ENCODE data around the gene COL25A1. TPM values are rescaled to one million over a fixed set of nuclear protein-coding genes. Genes with fewer than 3 reads are reported as not detected.

COL25A1 gene
- total RNA-seq, 1 experiment from 2014 or later = not detected

DNA sequence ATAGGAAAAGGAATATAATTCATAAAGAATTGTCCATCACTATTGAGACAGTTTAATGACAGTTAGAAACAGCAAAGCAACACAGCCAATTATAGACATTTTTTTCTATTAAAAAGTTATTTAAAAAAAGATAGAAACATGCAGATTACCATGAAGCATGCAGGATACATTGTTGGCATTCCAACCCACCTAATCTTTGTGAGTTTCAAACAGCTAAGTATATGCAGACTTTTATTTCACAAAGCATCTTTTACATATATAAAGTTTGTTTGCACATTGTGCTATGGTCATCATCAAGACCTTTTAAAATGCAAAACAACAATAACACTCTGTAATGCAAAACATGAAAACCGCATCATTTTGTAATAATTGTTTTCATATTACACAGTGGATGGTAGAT is 413.7 kb downstream of the COL25A1 start:
- H3K4me1 ChIP-seq (ENCODE audit: control insufficient read depth, insufficient read depth, low read length) = no peaks in the 10 kb centered on the region
- no peak overlapping the region for H3K27ac ChIP-seq (ENCODE audit: low read length)
- intact Hi-C loops (cut with micrococcal nuclease; ENCODE audit: unreplicated experiment) = no loop called here
- no peaks in the 10 kb centered on the region for H3K36me3 ChIP-seq (ENCODE audit: control insufficient read depth, insufficient read depth, low read length)
- H3K9me3 ChIP-seq (ENCODE audit: control insufficient read depth, insufficient read depth, low read depth, low read length) = no peaks in the 10 kb centered on the region
- in situ Hi-C loops (cut with HindIII; ENCODE audit: low pct_unique_long_range_greater_than_20kb, low sequenced_read_pairs) = no loop called here
- ATAC-seq = no peak
- BruUV-seq (replicated peaks) = no TSS peak
- ChIA-PET POLR2A (no interaction called here), CTCF (no interaction called here)
- H3K4me3 ChIP-seq (ENCODE audit: low read depth in 2 of 2, low read length in 2 of 2) = no peak overlapping the region
- H3K27me3 ChIP-seq (ENCODE audit: control insufficient read depth, insufficient read depth, low read length) = no peaks in the 10 kb centered on the region
- DNase-seq (ENCODE audit: low read depth, low spot score) = no peak
- TF ChIP-seq, protein P1, sequence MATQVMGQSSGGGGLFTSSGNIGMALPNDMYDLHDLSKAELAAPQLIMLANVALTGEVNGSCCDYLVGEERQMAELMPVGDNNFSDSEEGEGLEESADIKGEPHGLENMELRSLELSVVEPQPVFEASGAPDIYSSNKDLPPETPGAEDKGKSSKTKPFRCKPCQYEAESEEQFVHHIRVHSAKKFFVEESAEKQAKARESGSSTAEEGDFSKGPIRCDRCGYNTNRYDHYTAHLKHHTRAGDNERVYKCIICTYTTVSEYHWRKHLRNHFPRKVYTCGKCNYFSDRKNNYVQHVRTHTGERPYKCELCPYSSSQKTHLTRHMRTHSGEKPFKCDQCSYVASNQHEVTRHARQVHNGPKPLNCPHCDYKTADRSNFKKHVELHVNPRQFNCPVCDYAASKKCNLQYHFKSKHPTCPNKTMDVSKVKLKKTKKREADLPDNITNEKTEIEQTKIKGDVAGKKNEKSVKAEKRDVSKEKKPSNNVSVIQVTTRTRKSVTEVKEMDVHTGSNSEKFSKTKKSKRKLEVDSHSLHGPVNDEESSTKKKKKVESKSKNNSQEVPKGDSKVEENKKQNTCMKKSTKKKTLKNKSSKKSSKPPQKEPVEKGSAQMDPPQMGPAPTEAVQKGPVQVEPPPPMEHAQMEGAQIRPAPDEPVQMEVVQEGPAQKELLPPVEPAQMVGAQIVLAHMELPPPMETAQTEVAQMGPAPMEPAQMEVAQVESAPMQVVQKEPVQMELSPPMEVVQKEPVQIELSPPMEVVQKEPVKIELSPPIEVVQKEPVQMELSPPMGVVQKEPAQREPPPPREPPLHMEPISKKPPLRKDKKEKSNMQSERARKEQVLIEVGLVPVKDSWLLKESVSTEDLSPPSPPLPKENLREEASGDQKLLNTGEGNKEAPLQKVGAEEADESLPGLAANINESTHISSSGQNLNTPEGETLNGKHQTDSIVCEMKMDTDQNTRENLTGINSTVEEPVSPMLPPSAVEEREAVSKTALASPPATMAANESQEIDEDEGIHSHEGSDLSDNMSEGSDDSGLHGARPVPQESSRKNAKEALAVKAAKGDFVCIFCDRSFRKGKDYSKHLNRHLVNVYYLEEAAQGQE (IDR thresholded peaks at IDR 0.05; ENCODE audit: insufficient read depth in 1 of 2, low read depth in 2 of 2, low read length in 1 of 2) = no peak
- TF ChIP-seq SIN3A (IDR thresholded peaks at IDR 0.05; ENCODE audit: borderline replicate concordance, insufficient read depth, low read depth, low read length) (no peak), POLR2AphosphoS5 (IDR thresholded peaks at IDR 0.05; ENCODE audit: low read depth, low read length) (no peak), TCF7L2 (IDR thresholded peaks at IDR 0.05; ENCODE audit: low read depth, low read length) (no peak)
- TF ChIP-seq, protein P2, sequence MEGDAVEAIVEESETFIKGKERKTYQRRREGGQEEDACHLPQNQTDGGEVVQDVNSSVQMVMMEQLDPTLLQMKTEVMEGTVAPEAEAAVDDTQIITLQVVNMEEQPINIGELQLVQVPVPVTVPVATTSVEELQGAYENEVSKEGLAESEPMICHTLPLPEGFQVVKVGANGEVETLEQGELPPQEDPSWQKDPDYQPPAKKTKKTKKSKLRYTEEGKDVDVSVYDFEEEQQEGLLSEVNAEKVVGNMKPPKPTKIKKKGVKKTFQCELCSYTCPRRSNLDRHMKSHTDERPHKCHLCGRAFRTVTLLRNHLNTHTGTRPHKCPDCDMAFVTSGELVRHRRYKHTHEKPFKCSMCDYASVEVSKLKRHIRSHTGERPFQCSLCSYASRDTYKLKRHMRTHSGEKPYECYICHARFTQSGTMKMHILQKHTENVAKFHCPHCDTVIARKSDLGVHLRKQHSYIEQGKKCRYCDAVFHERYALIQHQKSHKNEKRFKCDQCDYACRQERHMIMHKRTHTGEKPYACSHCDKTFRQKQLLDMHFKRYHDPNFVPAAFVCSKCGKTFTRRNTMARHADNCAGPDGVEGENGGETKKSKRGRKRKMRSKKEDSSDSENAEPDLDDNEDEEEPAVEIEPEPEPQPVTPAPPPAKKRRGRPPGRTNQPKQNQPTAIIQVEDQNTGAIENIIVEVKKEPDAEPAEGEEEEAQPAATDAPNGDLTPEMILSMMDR (IDR thresholded peaks at IDR 0.05) = no peak

DNA sequence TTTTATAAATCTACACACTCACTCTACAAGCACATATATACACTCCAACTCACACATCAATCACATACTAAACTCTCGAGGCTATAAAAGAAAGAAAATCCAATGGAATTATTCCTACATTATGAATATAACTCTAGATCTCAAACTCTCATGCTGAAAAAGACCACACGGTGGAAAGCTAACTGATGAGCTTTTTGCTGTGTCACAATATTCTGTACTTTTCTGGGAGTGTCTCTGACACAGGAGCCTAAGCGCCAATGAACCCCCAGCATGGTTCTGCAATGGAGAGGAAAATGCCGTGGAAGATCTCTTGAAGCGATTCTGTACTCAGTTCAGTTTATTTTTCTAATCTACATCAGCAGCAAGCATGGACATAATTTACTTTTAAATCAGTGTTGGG is 415.4 kb downstream of the COL25A1 start:
- CTCF ChIA-PET = no interaction called here
- no peak overlapping the region for H3K27ac ChIP-seq (ENCODE audit: low read length)
- intact Hi-C loops (cut with micrococcal nuclease; ENCODE audit: unreplicated experiment) = no loop called here
- BruUV-seq (replicated peaks) = no TSS peak
- H3K4me1 ChIP-seq (ENCODE audit: control insufficient read depth, insufficient read depth, low read length) = no peaks in the 10 kb centered on the region
- H3K4me3 ChIP-seq (ENCODE audit: low read depth in 2 of 2, low read length in 2 of 2) = no peak overlapping the region
- no peaks in the 10 kb centered on the region for H3K36me3 ChIP-seq (ENCODE audit: control insufficient read depth, insufficient read depth, low read length)
- no peak for TF ChIP-seq POLR2AphosphoS5 (IDR thresholded peaks at IDR 0.05; ENCODE audit: low read depth, low read length)
- TF ChIP-seq, protein P2 (IDR thresholded peaks at IDR 0.05) = no peak
- no peak for TF ChIP-seq TCF7L2 (IDR thresholded peaks at IDR 0.05; ENCODE audit: low read depth, low read length)
- DNase-seq (ENCODE audit: low read depth, low spot score) (no peak), ATAC-seq (no peak)
- no peaks in the 10 kb centered on the region for H3K27me3 ChIP-seq (ENCODE audit: control insufficient read depth, insufficient read depth, low read length)
- POLR2A ChIA-PET = no interaction called here
- H3K9me3 ChIP-seq (ENCODE audit: control insufficient read depth, insufficient read depth, low read depth, low read length) = no peaks in the 10 kb centered on the region
- in situ Hi-C loops (cut with HindIII; ENCODE audit: low pct_unique_long_range_greater_than_20kb, low sequenced_read_pairs) = no loop called here

DNA sequence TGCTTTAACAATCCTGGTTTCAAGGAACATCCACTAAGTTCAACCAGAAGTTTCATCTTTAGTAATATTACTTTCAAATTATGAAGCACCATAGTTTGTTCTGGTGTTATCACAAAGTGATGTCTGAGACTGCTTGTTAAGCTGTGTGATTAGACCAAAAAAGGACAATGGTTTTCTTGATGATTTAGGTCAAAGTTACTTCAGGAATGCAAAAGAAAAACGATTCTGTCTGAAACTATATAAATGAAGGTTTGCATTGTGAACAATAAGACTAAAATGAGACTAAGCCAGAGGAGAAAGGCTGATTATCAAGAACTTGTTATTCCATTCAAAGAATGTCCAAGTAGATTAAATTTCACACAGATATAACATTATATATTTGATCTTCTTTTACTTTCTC is 417.2 kb downstream of the COL25A1 start:
- intact Hi-C loops (cut with micrococcal nuclease; ENCODE audit: unreplicated experiment) = no loop called here
- Histone ChIP-seq H3K4me3 (ENCODE audit: low read depth in 2 of 2, low read length in 2 of 2) (no peak overlapping the region), H3K9me3 (ENCODE audit: control insufficient read depth, insufficient read depth, low read depth, low read length) (no peaks in the 10 kb centered on the region), H3K4me1 (ENCODE audit: control insufficient read depth, insufficient read depth, low read length) (no peaks in the 10 kb centered on the region), H3K36me3 (ENCODE audit: control insufficient read depth, insufficient read depth, low read length) (no peaks in the 10 kb centered on the region), H3K27me3 (ENCODE audit: control insufficient read depth, insufficient read depth, low read length) (no peaks in the 10 kb centered on the region), H3K27ac (ENCODE audit: low read length) (no peak overlapping the region)
- TF ChIP-seq TCF7L2 (IDR thresholded peaks at IDR 0.05; ENCODE audit: low read depth, low read length) (no peak), SIN3A (IDR thresholded peaks at IDR 0.05; ENCODE audit: borderline replicate concordance, insufficient read depth, low read depth, low read length) (no peak), POLR2AphosphoS5 (IDR thresholded peaks at IDR 0.05; ENCODE audit: low read depth, low read length) (no peak)
- TF ChIP-seq, protein P1 (IDR thresholded peaks at IDR 0.05; ENCODE audit: insufficient read depth in 1 of 2, low read depth in 2 of 2, low read length in 1 of 2) = no peak
- TF ChIP-seq, protein P2 (IDR thresholded peaks at IDR 0.05) = no peak
- DNase-seq (ENCODE audit: low read depth, low spot score) = no peak
- no TSS peak for BruUV-seq (replicated peaks)
- no peak for ATAC-seq
- ChIA-PET POLR2A (no interaction called here), CTCF (no interaction called here)
- in situ Hi-C loops (cut with HindIII; ENCODE audit: low pct_unique_long_range_greater_than_20kb, low sequenced_read_pairs) = no loop called here

Data from Panc1 (cell line).